Trophoblast cell (in vitro differentiated cells and primary cell): ENCODE data around the gene STRIT1.
"Not testable (repeated sequence)": the region's sequence is repeated elsewhere in the genome, so short reads cannot be mapped to it uniquely, and the experiment has no call there.

Source experiments
- DNase-seq, 2 donors: peaks; one replicate each; pipeline ENCODE4 v3.0.0-alpha.2; 2016
- H2AFZ ChIP-seq: 2 replicates; pipeline ENCODE4 v1.6.1; 2013; ENCODE audit warnings: low read length, moderate library complexity, mild to moderate bottlenecking; ENCODE audit not compliant: insufficient read depth, poor library complexity
- H2AK5ac ChIP-seq: 2 replicates; pipeline ENCODE4 v1.6.1; 2013; ENCODE audit warnings: mild to moderate bottlenecking, low read length
- H2BK120ac ChIP-seq: 2 replicates; pipeline ENCODE4 v1.6.1; 2013; ENCODE audit warnings: low read length, mild to moderate bottlenecking, moderate library complexity; ENCODE audit not compliant: insufficient read depth, poor library complexity
- H2BK12ac ChIP-seq: 2 replicates; pipeline ENCODE4 v1.6.1; 2013; ENCODE audit warnings: mild to moderate bottlenecking, low read length, moderate library complexity
- H2BK5ac ChIP-seq: 2 replicates; pipeline ENCODE4 v1.6.1; 2013; ENCODE audit warnings: low read length, low read depth, moderate library complexity, mild to moderate bottlenecking; ENCODE audit not compliant: poor library complexity
- H3K14ac ChIP-seq: 2 replicates; pipeline ENCODE4 v1.6.1; 2013; ENCODE audit warnings: mild to moderate bottlenecking, low read length
- H3K18ac ChIP-seq: 2 replicates; pipeline ENCODE4 v1.6.1; 2013; ENCODE audit warnings: mild to moderate bottlenecking, low read length
- H3K23ac ChIP-seq: 2 replicates; pipeline ENCODE4 v1.6.1; 2013; ENCODE audit warnings: low read length
- H3K27ac ChIP-seq: 2 replicates; pipeline ENCODE4 v1.5.1; 2013; ENCODE audit warnings: low read depth, mild to moderate bottlenecking, inconsistent platforms, low read length, moderate library complexity
- H3K27me3 ChIP-seq: 2 replicates; pipeline ENCODE4 v1.6.1; 2013; ENCODE audit warnings: inconsistent platforms, mild to moderate bottlenecking, low read length, moderate library complexity; ENCODE audit not compliant: insufficient read depth
- H3K36me3 ChIP-seq, 2 experiments: 1 replicate in 1 of 2; 2 replicates in 1 of 2; pipeline ENCODE4 v1.6.1; 2013; ENCODE audit warnings: low read length in 2 of 2, mild to moderate bottlenecking in 2 of 2, moderate library complexity in 1 of 2; ENCODE audit not compliant: insufficient read depth in 2 of 2, control insufficient read depth in 1 of 2
- H3K4ac ChIP-seq: 2 replicates; pipeline ENCODE4 v1.6.1; 2013; ENCODE audit warnings: low read depth, mild to moderate bottlenecking, low read length, moderate library complexity
- H3K4me1 ChIP-seq, 2 experiments: 1 replicate in 1 of 2; 2 replicates in 1 of 2; pipeline ENCODE4 v1.6.1; 2013; ENCODE audit warnings: low read length in 2 of 2, mild to moderate bottlenecking in 2 of 2, moderate library complexity in 1 of 2; ENCODE audit not compliant: insufficient read depth in 2 of 2, control insufficient read depth in 1 of 2
- H3K4me2 ChIP-seq: 2 replicates; pipeline ENCODE4 v1.6.1; 2013; ENCODE audit warnings: inconsistent platforms, mild to moderate bottlenecking, low read length, moderate library complexity
- H3K4me3 ChIP-seq: 2 replicates; pipeline ENCODE4 v1.5.1; 2013; ENCODE audit warnings: mild to moderate bottlenecking, low read depth, low read length, inconsistent platforms
- H3K79me1 ChIP-seq: one replicate; pipeline ENCODE4 v1.6.1; 2013; ENCODE audit warnings: low read length
- H3K79me2 ChIP-seq: 2 replicates; pipeline ENCODE4 v1.6.1; 2013; ENCODE audit warnings: low read length, mild to moderate bottlenecking; ENCODE audit not compliant: control insufficient read depth, insufficient read depth, poor library complexity
- H3K9ac ChIP-seq: 2 replicates; pipeline ENCODE4 v1.6.1; 2013; ENCODE audit warnings: mild to moderate bottlenecking, low read length
- H3K9me3 ChIP-seq: 2 replicates; pipeline ENCODE4 v1.6.1; 2013; ENCODE audit warnings: low read depth, mild to moderate bottlenecking, control low read depth, inconsistent platforms, low read length; ENCODE audit not compliant: insufficient read depth
- H4K12ac ChIP-seq: 2 replicates; pipeline ENCODE4 v1.6.1; 2013; ENCODE audit warnings: low read depth, mild to moderate bottlenecking, low read length, moderate library complexity
- H4K8ac ChIP-seq: 2 replicates; pipeline ENCODE4 v1.6.1; 2013; ENCODE audit warnings: low read depth, mild to moderate bottlenecking, low read length, moderate library complexity
- H4K91ac ChIP-seq: one replicate; pipeline ENCODE4 v1.6.1; 2013; ENCODE audit warnings: low read depth, mild to moderate bottlenecking, low read length, moderate library complexity
- WGBS: extraction: QIAGEN DNeasy Blood & Tissue Kit; methylation state at CpG from one replicate; pipeline ENCODE4 v1.1.7; 2013; ENCODE audit warnings: missing lambda C conversion rate; ENCODE audit not compliant: insufficient read length, insufficient coverage; ENCODE audit errors: extremely low coverage; 5-methylcytosine and 5-hydroxymethylcytosine counted together

The STRIT1 gene

DNA sequence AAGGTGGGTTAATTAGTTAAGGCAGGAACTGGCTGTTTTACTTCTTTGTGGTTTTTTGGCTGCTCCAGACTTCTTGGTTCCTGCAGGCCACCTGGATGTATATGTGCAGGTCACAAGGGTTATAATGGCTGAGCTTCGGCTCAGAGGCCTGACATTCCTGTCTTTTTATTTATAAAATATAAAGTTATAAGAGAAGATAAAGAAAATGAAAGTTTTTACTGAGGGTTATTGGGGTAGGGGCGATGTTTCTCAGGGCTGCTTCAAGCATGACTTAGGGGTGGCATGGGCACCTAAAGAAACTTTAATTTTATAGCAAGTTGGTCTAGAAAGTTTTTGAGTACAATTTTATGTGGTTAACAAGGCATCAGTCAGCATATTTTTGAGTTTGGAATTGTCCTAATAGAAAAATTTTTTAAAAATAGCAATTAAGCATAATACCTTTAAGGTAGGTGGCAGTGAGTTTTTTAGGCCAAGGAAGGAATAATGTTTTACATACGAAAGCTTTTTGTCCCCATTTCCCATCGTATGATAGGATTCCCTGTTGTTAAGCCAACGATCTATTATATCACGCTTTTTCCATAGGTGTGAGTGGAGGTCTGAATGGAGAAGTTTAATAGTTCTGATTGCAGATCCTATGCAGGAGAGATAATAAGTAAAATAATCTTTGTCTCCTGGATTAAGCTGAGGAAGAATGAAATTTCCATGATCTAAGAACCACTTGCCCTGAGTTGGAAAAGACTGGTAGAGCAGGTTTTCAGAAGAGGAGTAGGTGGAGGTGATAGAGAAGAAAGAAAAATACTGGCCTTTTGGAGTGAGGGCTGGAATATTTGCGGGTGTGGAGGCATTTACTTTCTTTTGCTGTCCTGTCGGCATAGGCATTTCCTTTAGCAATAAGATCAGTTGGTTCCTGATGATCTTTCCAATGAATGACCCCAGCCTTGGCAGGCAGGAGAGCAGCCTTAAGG, 10.1 kb downstream of the STRIT1 start:
- Histone ChIP-seq H2BK120ac (no peak overlapping the region), H3K9ac (no peak overlapping the region), H4K8ac (no peak overlapping the region), H2BK5ac (no peak overlapping the region), H3K36me3 (peaks cover 0 to 2% of the 10 kb centered on the region in 2 experiments), H4K12ac (no peak overlapping the region), H2AK5ac (no peak overlapping the region), H3K4ac (no peak overlapping the region), H3K79me2 (no peaks in the 10 kb centered on the region), H4K91ac (peak overlapping the region; percentile 73), H3K27me3 (no peaks in the 10 kb centered on the region), H3K4me3 (no peak overlapping the region), H3K27ac (peak overlapping the region; percentile 64), H3K4me1 (peaks cover 12 to 18% of the 10 kb centered on the region in 2 experiments), H3K4me2 (no peak overlapping the region), H3K79me1 (peaks cover 8% of the 10 kb centered on the region), H2AFZ (no peak overlapping the region), H3K23ac (no peak overlapping the region), H3K9me3 (no peaks in the 10 kb centered on the region), H2BK12ac (no peak overlapping the region), H3K14ac (no peak overlapping the region), H3K18ac (no peak overlapping the region)
- DNase-seq: peak; percentile 30 to 65
- WGBS: no CpG with 5 or more reads among the region's 8 CpGs

DNA sequence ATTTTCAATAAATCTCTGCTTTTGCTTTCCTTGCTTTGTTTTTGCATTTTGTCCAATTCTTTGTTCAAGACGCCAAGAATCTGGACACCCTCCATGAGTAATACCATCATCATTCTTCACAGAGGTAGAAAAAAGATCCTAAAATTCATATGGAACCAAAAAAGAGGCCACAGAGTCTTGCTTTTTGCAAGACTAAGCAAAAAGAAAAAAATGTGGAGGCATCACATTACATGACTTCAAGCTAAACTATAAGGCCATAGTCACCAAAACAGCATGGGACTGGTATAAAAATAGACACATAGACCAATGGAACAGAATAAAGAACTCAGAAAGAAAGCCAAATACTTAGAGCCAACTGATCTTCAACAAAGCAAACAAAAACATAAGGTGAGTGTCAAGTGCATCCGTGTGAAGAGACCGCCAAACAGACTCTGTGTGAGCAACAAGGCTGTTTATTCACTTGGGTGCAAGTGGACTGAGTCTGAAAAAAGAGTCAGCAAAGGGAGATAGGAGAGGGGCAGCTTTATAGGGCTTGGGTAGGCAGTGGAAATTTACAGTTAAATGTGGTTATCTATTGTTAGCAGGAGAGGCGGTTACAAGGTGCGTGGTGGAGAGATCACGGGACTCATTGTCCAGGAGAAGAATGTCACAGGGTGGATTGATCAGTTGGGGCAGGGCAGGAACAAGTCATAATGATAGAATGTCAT, 10.9 kb downstream of the STRIT1 start:
- Histone ChIP-seq H3K23ac (no peak overlapping the region), H2BK120ac (peak overlapping the region; percentile 76), H4K8ac (peak overlapping the region; percentile 79), H3K27ac (peak overlapping the region; percentile 64), H3K4ac (no peak overlapping the region), H3K36me3 (peaks cover 0 to 2% of the 10 kb centered on the region in 2 experiments), H3K4me3 (no peak overlapping the region), H2AFZ (no peak overlapping the region), H3K9ac (no peak overlapping the region), H3K4me2 (no peak overlapping the region), H3K9me3 (no peaks in the 10 kb centered on the region), H3K27me3 (no peaks in the 10 kb centered on the region), H3K14ac (peak overlapping the region; percentile 25), H2AK5ac (peak overlapping the region; percentile 86), H3K79me1 (peaks cover 8% of the 10 kb centered on the region), H3K18ac (peak overlapping the region; percentile 71), H3K79me2 (no peaks in the 10 kb centered on the region), H3K4me1 (peaks cover 12 to 18% of the 10 kb centered on the region in 2 experiments), H4K12ac (peak overlapping the region; percentile 18), H2BK12ac (peak overlapping the region; percentile 87), H4K91ac (peak overlapping the region; percentile 73), H2BK5ac (peak overlapping the region; percentile 84)
- DNase-seq: peak in 1 of 2 donors; percentile 49
- WGBS: no CpG with 5 or more reads among the region's 6 CpGs

GRCh38 chr3:155281912-155282311, 11.6 kb downstream of the STRIT1 start:
- H3K4me1 ChIP-seq: peaks cover 12 to 18% of the 10 kb centered on the region in 2 experiments
- peak overlapping the region; percentile 14 for H4K91ac ChIP-seq
- no peak overlapping the region for H2AK5ac ChIP-seq
- no peak overlapping the region for H4K8ac ChIP-seq
- 100% methylated on average over 1 of the region's 2 CpGs for WGBS
- H3K4me3 ChIP-seq: no peak overlapping the region
- no peaks in the 10 kb centered on the region for H3K27me3 ChIP-seq
- H2BK120ac ChIP-seq: peak overlapping the region; percentile 72
- peak overlapping the region; percentile 64 for H3K27ac ChIP-seq
- H3K18ac ChIP-seq: no peak overlapping the region
- peak; percentile 14 to 60 for DNase-seq
- no peak overlapping the region for H4K12ac ChIP-seq
- no peaks in the 10 kb centered on the region for H3K9me3 ChIP-seq
- H3K23ac ChIP-seq: no peak overlapping the region
- no peak overlapping the region for H3K9ac ChIP-seq
- peaks cover 8% of the 10 kb centered on the region for H3K79me1 ChIP-seq
- no peak overlapping the region for H3K4ac ChIP-seq
- H2AFZ ChIP-seq: no peak overlapping the region
- H3K4me2 ChIP-seq: no peak overlapping the region
- peaks cover 0 to 2% of the 10 kb centered on the region in 2 experiments for H3K36me3 ChIP-seq
- H2BK5ac ChIP-seq: no peak overlapping the region
- no peak overlapping the region for H2BK12ac ChIP-seq
- H3K79me2 ChIP-seq: no peaks in the 10 kb centered on the region
- no peak overlapping the region for H3K14ac ChIP-seq

- H3K9ac ChIP-seq, H3K4me3 ChIP-seq, H2BK12ac ChIP-seq, H3K27ac ChIP-seq, H2AFZ ChIP-seq, H3K79me1 ChIP-seq, H3K14ac ChIP-seq, H4K8ac ChIP-seq, H4K91ac ChIP-seq, H2BK120ac ChIP-seq, H3K9me3 ChIP-seq, H4K12ac ChIP-seq, H2AK5ac ChIP-seq, H2BK5ac ChIP-seq, H3K4me2 ChIP-seq, H3K18ac ChIP-seq, H3K23ac ChIP-seq, DNase-seq, H3K27me3 ChIP-seq, H3K4ac ChIP-seq, H3K79me2 ChIP-seq, H3K36me3 ChIP-seq, H3K4me1 ChIP-seq: not testable (repeated sequence)
- no CpG with 5 or more reads among the region's 6 CpGs for WGBS
Measured at GRCh38 chr3:155276089-155276488, 17.4 kb downstream of the STRIT1 start.
